GM12892 (cell line): ENCODE results near the gene LY6G5B.

Experiments used
- POLR2A ChIP-seq: IDR thresholded peaks from 2 replicates; pipeline ENCODE4 v1.6.1; 2011; ENCODE audit warnings: low read depth, low read length, control low read depth
- POLR2AphosphoS5 ChIP-seq: IDR thresholded peaks from 2 replicates; pipeline ENCODE4 v1.6.1; 2011; ENCODE audit warnings: low read depth, low read length, control low read depth
- TAF1 ChIP-seq: IDR thresholded peaks from 2 replicates; pipeline ENCODE4 v1.6.1; 2011; ENCODE audit warnings: low read depth, mild to moderate bottlenecking, control low read depth, low read length, borderline replicate concordance

DNA sequence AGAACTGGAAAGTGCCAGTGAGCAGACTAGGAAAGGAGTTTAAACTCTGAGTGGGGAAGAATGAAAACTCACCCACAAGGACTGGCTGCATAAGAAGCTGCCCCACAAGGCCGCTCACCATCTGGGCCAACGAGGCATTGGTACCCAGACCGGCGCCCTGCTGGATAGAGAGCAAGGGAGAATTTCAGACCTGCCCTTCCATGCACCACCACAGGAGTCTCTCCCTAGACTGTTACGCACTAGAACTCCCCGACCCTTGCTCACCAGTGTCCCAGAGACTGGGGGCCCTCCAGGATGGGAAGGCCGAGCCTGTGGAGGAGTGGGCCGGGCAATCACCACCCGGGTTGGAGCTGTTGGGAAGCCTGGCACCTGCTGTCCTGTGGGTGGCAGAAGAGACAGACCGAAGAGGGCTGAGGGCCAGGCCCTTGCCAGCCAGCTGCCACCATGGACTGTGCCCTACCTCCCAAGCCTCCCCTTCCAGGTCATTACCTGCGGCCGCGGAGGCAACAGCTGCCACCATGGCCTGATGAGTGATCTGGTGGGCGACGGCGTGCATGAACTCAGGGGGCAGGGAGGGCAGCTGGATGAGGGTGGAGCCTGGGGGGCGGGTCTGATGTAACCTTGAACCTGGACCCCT, 25.8 kb upstream of the LY6G5B start:
- TF ChIP-seq POLR2A (no peak), TAF1 (no peak), POLR2AphosphoS5 (no peak)
